ENCODE results near the gene ZNF576. TPM values are rescaled to one million over a fixed set of nuclear protein-coding genes. Genes with fewer than 3 reads are reported as not detected.

The ZNF576 gene
- total RNA-seq, 4 donors from 2014 or later: 4.8 to 16.8 (median 14.3) TPM

DNA sequence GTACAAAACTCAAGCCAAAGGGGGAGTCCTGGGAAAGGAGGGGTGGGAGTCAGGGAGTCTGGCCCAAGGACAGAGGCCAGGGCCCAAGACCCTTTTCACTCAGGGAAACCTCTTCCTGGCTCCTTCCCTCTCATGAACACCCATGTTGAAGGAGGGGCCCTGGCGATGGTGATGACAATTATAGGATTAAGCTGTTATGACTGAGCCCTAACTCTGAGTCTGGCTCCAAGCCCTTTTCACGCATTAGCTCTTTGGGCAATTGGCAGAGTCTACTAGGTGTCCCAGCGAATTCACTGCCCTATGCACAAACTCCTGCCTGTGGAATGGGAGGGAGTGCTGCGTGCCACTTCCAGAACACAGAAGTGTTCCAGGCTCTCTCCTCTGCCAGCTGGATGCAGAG, 42.7 kb upstream of the ZNF576 start:
- intact Hi-C loops (cut with DNase I; ENCODE audit: low total_unique reads): no loop called here
- TF ChIP-seq POLR2A (IDR thresholded peaks at IDR 0.05): no peak
- TF ChIP-seq, protein P1, sequence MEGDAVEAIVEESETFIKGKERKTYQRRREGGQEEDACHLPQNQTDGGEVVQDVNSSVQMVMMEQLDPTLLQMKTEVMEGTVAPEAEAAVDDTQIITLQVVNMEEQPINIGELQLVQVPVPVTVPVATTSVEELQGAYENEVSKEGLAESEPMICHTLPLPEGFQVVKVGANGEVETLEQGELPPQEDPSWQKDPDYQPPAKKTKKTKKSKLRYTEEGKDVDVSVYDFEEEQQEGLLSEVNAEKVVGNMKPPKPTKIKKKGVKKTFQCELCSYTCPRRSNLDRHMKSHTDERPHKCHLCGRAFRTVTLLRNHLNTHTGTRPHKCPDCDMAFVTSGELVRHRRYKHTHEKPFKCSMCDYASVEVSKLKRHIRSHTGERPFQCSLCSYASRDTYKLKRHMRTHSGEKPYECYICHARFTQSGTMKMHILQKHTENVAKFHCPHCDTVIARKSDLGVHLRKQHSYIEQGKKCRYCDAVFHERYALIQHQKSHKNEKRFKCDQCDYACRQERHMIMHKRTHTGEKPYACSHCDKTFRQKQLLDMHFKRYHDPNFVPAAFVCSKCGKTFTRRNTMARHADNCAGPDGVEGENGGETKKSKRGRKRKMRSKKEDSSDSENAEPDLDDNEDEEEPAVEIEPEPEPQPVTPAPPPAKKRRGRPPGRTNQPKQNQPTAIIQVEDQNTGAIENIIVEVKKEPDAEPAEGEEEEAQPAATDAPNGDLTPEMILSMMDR (IDR thresholded peaks at IDR 0.05): no peak
- H3K4me3 ChIP-seq (ENCODE audit: low read depth, poor library complexity, severe bottlenecking): no peak overlapping the region
- WGBS, 2 donors: 41 to 79% methylated on average over 2 to 3 of the region's 4 CpGs
- DNase-seq (ENCODE audit: low spot score in 2 of 2): no peak

DNA sequence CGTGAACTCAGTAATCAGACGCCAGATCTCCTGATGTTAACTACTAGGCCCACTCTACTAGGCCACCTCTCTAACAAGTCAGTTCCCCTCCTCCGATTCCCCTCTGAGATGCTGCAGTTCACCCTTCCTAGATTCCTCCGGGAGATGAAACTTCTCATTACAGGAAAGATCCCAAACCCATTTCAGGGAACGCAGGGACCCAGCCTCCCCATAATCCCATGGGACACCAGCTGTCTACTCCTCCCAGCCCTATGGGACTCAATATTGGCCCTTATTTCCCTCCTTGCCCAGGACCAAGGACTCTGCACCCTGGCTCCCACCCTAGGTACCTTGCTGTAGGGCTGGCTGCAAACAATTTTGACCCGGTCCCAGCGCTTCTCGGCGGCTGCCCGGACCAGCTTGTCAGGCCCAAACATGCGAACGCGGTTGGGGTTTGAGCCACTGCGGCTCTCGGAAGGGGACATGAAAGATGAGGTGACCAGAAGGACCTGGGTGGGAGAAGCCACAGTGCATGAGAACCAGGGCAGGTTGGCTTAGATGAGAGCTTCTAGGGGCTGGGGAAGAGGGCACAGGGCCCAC, 42.0 kb upstream of the ZNF576 start:
- no peak for DNase-seq (ENCODE audit: low spot score in 2 of 2)
- H3K4me3 ChIP-seq (ENCODE audit: low read depth, poor library complexity, severe bottlenecking): no peak overlapping the region
- intact Hi-C loops (cut with DNase I; ENCODE audit: low total_unique reads): no loop called here
- no peak for TF ChIP-seq POLR2A (IDR thresholded peaks at IDR 0.05)
- WGBS, 2 donors: 93% methylated on average over 15 of the region's 15 CpGs

DNA sequence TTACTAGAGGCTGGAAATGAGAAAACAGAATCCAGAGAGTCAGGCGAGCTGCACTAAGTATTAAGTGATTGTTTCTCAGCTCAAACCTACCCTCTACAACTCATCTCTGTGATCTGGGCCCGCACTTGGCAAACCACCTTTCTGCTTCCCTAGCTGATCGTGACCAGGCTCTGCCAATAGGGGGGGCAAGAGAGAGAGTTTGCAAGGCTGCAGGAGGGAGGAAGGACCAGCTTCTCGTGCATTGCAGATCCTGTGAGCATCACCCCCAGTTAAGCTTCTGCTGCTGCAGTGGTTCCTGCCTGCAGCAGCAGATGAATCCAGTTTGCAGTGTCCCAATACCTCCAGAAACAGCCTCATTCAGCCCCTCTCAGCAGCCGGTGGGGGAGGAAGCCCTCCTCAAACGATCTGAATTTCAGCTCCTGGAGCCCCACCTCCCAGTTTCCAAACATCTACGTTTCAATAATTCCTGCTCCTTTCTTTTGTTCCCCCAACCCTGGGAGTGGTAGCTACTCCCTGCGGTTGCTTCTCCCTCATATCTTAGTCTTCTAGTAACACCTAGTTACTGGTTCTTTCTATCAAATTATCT, 41.1 kb upstream of the ZNF576 start:
- WGBS, 2 donors: 44 to 46% methylated on average over 8 of the region's 8 CpGs
- intact Hi-C loops (cut with DNase I; ENCODE audit: low total_unique reads): no loop called here
- no peak overlapping the region for H3K4me3 ChIP-seq (ENCODE audit: low read depth, poor library complexity, severe bottlenecking)
- DNase-seq (ENCODE audit: low spot score in 2 of 2): peak in 1 of 2 donors; percentile 50
- TF ChIP-seq, protein P1 (IDR thresholded peaks at IDR 0.05): no peak
- no peak for TF ChIP-seq POLR2A (IDR thresholded peaks at IDR 0.05)

DNA sequence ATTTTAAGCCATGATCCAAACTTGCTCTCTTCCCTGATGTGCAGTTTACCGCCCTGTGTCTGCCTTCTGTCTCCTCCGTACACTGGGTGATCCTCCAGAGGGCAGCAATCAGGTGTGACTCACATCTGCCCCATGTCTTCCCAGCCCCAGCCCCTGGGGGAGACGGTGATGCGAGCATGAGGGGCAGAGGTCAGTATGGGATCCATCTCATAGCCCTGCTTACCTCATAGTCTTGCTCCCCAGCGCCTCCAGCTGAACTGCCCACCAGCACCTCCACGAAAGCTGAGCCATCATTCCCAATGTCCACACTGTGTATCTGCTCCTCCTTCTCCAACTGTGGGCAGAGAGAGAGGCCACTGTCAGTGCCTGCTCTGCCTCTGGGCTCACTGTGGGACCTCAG, 35.7 kb upstream of the ZNF576 start:
- 91 to 92% methylated on average over 6 of the region's 6 CpGs for WGBS, 2 donors
- TF ChIP-seq, protein P1 (IDR thresholded peaks at IDR 0.05): no peak
- no peak for TF ChIP-seq POLR2A (IDR thresholded peaks at IDR 0.05)
- no peak overlapping the region for H3K4me3 ChIP-seq (ENCODE audit: low read depth, poor library complexity, severe bottlenecking)
- intact Hi-C loops (cut with DNase I; ENCODE audit: low total_unique reads): no loop called here
- DNase-seq (ENCODE audit: low spot score in 2 of 2): no peak

DNA sequence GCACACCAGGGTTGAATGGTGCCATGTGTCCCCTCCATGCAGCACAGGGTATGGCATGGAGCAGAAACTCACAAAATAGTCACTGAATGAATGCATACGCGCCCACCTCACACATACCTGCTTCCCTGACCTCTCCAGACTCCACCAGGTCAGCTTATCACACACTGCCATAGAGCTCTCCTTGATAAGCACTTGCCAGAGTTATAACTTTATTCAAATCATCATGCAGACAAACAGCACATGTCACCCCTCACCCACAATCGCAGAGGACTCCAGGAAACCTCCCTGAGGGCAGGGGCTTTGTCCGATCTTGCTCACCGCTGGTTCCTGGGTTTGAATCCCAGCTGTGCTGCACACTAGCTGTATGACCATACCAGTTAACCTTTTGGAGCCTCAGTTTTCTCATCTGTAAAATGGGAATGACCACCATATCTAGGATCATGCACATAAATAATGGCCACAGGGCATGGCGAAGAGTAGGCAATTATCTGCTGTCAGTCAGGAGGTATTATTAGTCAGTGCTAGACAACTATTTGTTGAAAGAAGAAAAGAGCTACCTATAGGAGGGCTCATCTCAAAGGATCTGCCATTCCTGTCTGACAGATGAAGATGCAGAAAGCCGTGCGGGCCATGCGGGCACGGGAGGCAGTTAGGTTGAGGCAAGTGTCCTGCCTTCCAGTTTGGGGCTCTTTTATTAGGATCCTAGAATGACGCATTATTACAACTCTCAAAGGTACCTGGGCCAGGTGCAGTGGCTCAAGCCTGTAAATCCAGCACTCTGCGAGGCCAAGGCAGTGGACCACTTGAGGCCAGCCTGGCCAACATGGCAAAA, 35.0 kb upstream of the ZNF576 start:
- intact Hi-C loops (cut with DNase I; ENCODE audit: low total_unique reads): no loop called here
- 87 to 97% methylated on average over 12 of the region's 12 CpGs for WGBS, 2 donors
- TF ChIP-seq, protein P1 (IDR thresholded peaks at IDR 0.05): no peak
- TF ChIP-seq POLR2A (IDR thresholded peaks at IDR 0.05): no peak
- H3K4me3 ChIP-seq (ENCODE audit: low read depth, poor library complexity, severe bottlenecking): no peak overlapping the region
- DNase-seq (ENCODE audit: low spot score in 2 of 2): no peak

DNA sequence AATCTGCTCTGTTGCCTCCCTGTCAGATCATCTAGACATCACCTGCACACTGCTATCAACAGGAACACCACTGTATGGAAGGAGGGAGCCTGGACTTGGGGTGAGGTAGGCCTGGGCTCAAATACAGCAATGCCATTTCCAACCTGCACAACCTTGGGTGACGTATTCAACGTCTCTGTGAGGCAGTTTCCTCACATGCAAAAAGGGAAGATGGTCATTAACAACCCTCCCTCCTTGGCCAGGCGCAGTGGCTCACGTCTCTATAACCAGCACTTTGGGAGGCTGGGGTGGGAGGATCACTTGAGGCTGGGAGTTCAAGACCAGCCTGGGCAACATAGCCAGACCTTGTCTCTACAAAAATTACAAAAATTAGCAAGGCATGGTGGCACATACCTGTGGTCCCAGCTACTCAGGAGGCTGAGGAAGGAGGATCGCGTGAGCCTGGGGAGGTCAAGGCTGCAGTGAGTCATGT, 34.1 kb upstream of the ZNF576 start:
- intact Hi-C loops (cut with DNase I; ENCODE audit: low total_unique reads): no loop called here
- 75% methylated on average over 6 of the region's 6 CpGs for WGBS, 2 donors
- no peak overlapping the region for H3K4me3 ChIP-seq (ENCODE audit: low read depth, poor library complexity, severe bottlenecking)
- no peak for DNase-seq (ENCODE audit: low spot score in 2 of 2)
- TF ChIP-seq, protein P1 (IDR thresholded peaks at IDR 0.05): no peak
- no peak for TF ChIP-seq POLR2A (IDR thresholded peaks at IDR 0.05)

Measured in lower leg skin (tissue), 4 donors.